Stimulated activated naive CD8-positive, alpha-beta T cell treated with anti-CD3 and anti-CD28 coated beads, Interleukin-15, Interleukin-2, amounts not matched to agents 100 U/mL and 50 U/mL, for 24 hours (primary cell): Measurements from ENCODE around the gene AGPAT3.

ENCODE experiments used
- ATAC-seq: fragments of 150-1000 bp; cut with Tn5 transposase; one replicate; pipeline ENCODE4 v1.10.0; 2021
- DNase-seq: peaks from one replicate; pipeline ENCODE4 v3.0.0; 2021

The AGPAT3 gene

DNA sequence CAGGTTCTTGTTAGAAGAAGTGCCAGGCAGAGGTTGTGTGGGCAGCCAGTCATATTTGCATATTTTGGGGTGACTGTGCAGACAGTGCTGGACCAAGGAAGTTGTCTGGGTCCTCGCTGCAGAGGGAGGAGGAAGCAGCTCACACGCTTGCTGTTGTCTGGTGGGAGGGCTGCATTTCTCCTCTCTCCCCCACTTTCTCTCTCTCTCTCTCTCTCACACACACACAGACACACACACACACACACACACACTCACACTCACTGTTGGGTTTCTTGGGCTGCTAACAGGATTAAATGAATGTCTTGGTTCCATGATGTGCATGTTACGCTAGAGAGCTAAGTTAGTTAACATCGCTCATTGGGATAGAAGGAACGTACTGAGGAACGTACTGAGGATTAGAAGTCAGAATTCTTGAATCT lies 72.9 kb downstream of the AGPAT3 start:
- ATAC-seq (no peak), DNase-seq (no peak)

DNA sequence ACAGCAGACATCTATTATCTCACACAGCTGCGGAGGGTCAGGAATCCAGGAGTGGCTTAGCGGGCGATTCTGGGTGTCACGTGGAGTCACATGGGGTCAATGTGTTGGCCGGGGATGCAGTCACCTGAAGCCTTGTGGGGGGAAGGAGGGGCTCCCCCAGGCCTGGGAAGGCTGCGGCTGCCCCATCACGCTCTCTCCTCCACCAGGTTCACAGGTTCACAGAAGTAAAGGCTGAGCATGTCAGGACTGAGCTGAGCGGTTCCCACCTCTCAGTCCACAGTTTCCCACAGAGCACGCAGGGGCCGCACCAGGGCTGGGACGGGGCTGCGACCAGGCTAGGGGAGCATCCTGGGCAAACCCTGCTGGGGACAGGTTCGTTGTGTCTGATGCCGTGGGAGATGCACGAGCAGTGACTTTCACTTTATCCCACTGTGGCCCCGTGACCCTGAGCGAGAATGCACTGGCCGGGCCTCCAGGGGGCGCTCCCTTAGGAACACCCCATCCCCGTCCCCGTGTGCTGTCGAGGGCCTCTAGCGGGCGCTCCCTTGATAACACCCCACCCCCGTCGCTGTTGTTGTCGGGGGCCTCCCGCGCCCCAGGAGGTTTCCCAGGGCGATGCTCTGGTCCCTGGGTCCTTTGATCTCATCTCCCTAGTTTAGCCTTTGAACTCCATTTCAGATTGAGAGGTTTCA lies 73.9 kb downstream of the AGPAT3 start:
- DNase-seq (peak; percentile 94), ATAC-seq (peak; percentile 98)

DNA sequence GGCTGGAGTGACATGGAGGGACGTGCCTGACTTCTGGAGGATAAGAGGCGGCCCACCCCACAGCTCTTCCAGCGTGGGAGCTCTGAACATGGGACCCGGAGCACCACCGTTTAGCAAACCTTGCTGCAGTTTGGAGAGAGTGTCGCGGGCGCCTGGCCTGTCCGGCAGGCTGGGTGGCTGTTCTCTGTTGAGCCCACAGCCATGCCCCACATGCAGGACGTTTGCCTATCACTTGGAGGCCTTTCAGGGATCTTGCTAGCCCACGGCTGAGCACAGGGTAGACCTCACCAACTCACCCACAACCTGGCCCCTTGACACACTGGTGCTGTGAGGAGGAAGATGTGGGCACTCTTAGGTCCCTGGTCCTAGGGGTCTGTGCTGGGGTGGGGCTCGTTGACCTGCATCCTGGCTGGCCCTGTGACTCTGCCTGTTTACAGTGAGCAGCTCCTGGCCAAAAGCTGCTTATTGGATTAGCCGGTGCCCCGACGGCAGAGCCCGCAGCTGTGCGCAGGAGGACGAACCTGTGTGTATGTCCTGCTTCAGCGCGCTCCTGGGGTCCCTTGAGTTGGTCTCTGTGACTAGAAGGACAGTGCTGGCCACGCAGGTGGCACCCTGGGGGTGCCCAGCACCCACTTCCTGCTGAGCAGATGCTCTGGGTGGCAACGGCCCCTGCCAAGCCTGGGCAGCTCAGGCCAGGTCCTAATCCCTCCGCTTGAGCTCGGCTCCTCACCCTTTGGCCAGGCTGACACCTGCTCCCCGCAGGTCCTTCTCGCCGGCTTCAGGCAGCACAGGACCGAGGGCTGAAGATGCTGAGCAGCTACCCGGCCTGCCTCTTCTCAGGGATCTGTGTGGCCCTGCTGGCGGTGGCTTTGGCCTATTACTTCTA lies 74.7 kb downstream of the AGPAT3 start:
- ATAC-seq (no peak), DNase-seq (no peak)

GRCh38 chr21:43940329-43941050 lies 75.5 kb downstream of the AGPAT3 start:
- ATAC-seq (no peak), DNase-seq (no peak)

- no peak for ATAC-seq
- DNase-seq, result no peak
These were observed 77.2 kb downstream of the AGPAT3 start for GRCh38 chr21:43942201-43942600.

DNA sequence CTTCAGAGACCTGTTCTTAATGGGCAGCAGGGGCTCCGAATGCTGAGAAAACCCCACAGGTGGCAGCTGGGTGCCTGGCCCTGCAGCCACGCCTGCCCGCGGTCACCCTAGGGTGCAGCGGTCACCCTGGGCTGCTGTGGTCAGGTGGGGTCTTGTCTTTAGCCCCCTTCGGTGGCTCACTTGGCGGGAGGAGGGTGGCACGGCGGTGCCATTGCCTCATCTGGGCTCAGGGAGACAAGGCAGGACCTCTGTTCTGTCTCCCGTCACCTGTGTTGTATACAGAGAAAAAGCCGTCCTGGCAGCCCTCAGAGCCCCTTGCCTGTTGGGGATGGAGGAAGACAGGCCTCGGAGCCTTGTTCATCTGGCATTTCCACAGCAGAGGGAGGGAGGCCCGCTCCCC lies 77.6 kb downstream of the AGPAT3 start:
- no peak for ATAC-seq
- DNase-seq, result no peak

GRCh38 chr21:43943512-43944077 lies 78.6 kb downstream of the AGPAT3 start:
- ATAC-seq, result no peak

DNA sequence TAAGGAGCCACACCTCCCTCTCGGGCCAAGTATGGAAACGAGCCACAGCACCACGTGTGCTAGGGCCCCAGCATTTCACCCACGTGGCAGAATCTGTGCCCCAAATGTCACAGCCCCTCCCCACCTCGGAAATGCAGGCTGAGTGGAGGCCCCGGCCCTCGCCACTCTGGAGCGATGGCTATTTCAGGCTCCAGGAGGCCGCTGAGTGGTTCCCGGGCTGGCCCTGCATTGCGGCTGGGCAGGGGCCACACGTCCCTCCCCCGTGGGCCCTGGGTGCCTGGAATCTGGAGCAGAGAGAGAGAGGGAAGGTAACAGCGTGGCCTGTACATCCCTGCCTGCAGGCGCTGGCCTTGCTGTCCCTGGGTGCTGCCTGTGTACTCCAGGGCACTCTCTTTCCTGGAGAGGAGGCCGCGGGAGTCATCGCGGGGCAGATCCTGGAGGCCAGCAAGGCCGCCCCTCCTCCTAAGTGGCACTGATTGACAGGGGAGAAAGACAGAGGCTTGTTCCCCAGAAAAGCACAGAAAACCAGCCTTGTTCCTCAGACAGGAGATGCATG lies 79.1 kb downstream of the AGPAT3 start:
- ATAC-seq, result no peak

More at GRCh38 chr21:43943512-43944077, 78.6 kb downstream of the AGPAT3 start:
- no peak for DNase-seq

DNA sequence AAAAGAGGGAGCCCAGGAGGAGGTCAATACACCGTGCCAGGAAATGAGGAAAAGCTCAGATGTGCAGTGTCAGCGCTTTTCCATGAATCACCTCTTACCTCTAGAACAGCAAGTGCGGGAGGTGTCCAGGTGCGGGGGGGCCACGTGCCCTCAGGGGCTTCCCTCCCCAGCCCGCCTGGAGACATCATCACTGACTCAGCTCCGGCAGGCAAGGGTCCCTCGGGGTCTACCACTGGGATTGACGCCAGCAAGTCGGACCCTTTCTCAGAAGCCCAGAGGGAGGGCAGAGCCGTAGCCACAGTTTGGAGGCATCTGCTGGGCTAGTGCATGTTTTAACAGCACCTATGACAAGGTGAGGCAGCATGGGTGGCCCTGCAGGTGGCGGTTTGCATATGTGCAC lies 79.7 kb downstream of the AGPAT3 start:
- no peak for DNase-seq
- ATAC-seq, result no peak

More for the DNA sequence above, 79.1 kb downstream of the AGPAT3 start:
- DNase-seq, result no peak

DNA sequence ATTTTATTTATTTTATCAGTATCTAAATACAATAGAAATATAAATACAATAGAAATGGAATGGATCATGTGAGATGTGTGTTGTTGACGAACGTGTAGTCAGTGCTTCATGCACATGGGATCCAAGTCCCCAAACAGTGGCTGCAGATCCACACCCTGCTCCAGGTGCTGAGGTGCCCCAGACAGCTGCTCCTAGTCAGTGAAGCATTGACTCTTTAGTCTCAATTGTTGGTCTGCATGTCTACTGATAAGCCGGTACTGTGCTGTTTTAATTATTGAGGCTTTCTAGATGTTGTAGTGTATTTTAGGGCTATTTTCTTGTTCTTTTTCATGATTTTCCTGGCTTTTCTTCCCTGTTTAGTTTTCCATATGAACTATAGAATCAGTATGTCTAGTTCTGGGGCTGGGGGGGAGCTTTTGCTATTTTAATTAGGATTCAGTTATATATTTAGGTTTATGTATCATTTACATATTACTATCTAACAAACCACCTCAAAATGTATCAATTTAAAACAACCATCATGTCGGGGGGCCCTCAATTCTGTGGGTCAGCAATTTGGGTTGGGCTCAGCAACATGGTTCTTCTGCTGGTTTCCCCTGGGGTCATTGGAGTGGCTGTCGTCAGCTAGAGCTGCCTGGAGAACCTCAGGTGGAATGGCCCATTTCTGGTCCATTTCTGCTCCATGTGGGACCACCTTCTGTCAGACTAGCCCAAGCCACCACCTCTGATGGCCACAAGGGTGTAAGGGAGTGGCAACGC lies 83.9 kb downstream of the AGPAT3 start:
- DNase-seq (no peak), ATAC-seq (no peak)

DNA sequence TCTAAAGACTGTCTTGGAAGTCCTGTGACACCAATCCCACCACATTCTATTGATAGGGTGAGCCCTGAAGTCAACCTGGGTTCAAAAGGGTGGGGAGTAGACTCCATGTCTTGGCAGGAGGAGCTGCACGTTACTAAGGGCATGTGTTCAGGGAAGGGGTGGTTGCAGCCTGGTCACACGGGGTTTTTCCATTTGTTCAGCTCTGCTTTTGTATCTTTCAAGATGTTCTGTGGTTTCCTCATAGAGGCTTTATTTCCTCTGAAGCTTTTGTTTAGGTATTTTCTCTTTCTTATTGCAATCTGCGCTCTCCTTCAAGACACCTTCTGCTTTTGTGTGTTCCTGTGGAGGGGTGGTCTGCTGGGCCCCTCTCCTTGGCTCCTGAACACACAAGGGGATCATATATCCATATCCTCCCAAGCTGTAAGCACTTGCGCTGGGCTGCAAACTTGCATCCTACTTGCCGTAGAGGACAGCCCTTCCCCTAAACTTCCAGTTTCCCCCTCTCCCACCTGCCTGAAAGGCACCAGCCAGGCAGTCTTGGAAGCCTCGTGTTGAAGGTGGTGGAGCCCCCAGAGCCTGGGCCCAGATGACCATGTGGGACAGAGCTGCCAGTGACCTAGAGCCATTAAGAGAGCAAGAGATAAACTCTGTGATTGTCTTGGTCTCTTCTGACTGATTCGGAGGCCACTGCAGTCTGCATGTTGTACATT lies 84.6 kb downstream of the AGPAT3 start:
- DNase-seq, result no peak
- no peak for ATAC-seq

DNA sequence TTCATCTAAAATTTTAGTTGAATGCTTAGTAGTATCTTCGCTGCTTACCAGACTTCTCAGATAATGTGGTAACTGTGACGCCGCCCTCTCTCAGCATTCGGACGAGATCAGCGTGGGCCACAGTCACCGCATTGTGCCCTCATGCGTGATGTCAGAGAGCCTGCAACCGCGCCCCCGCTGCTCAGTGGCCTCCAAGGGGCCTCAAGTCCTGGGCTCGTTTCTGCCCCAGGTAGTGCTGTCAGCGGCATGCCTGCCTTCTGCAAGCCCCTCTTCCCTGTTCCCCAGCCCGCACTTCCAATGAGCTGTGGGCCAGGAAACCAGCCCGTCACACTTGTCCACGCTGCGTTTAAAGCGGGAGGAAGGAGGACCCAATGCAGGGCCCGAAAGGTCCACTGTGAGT lies 85.5 kb downstream of the AGPAT3 start:
- ATAC-seq (no peak), DNase-seq (no peak)

DNA sequence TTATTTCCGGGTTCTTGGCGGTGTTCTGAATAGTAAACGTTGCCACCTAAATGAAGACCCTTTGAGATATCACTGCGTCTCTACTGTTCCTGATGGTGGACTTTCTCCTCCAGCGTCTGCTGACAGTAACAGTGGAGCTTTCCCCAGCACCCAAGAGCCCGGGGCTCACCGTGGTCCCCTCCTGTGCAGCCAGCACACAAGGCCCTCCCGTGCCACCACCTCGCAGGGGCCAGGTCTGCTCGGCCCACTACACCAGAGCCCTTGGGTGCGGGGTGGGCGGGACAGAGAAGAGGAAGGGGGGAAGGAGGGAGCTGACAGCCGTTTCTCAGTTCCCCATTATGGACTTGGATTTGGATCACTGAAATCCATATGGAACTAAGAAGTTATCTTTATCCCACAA lies 85.9 kb downstream of the AGPAT3 start:
- no peak for DNase-seq
- no peak for ATAC-seq

- ATAC-seq, result no peak
- DNase-seq, result no peak
These were observed 87.1 kb downstream of the AGPAT3 start for GRCh38 chr21:43951911-43952703.

- ATAC-seq (no peak), DNase-seq (no peak)
These were observed 88.0 kb downstream of the AGPAT3 start for GRCh38 chr21:43953021-43953420.

DNA sequence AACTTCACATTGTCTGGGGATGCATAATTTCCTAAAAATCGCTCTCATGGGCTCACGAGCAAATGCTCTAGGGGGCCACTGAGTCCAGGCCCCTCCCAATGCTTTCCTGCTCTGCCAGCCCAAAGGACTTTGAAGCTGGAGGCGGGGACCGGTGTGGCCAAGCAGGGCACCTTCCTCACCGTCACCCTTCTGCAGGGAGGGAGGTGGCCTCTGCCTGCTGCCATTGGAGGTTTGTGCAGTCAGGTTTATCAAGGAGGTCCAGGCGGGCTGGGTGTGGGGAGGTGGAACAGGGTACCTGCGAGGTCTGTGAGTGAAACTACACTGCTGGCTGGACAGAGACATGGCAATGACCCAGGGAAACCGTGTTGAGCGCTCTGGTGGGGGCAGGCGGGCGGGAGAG lies 89.0 kb downstream of the AGPAT3 start:
- ATAC-seq (no peak), DNase-seq (no peak)

- no peak for ATAC-seq
- DNase-seq, result no peak
These were observed 89.9 kb downstream of the AGPAT3 start for GRCh38 chr21:43954896-43955295.

GRCh38 chr21:43956019-43956669 lies 91.1 kb downstream of the AGPAT3 start:
- ATAC-seq (no peak), DNase-seq (no peak)

GRCh38 chr21:43956670-43957035 lies 91.6 kb downstream of the AGPAT3 start:
- DNase-seq (no peak), ATAC-seq (no peak)
